Endothelial cell of umbilical vein (primary cell): ENCODE measurements around the gene RWDD2A. TPM values are rescaled to one million over a fixed set of nuclear protein-coding genes. Genes with fewer than 3 reads are reported as not detected.

ENCODE experiments used
- BruUV-seq: library from RNA; stranded (reverse); fragments of 400-500 nt; replicated peaks from 2 replicates; lab custom pipeline; 2021; lab: Mats Ljungman, UMichigan
- CTCF ChIA-PET: fragments of 300-600, 350-600 bp; sonication (Branson Sonifier 250); formaldehyde crosslinking; loops from one replicate; lab custom pipeline; 2021; ENCODE audit warnings: antibody characterized with exemption, inconsistent platforms; lab: Charles Lee
- POLR2A ChIA-PET: fragments of 300-600, 350-600 bp; sonication (Branson Sonifier 250); formaldehyde crosslinking; loops from one replicate; lab custom pipeline; 2021; ENCODE audit warnings: antibody characterized with exemption, inconsistent platforms; lab: Charles Lee
- DNase-seq: peaks from one replicate; pipeline ENCODE4 v3.0.0-alpha.2; 2011; ENCODE audit warnings: low read depth, low spot score
- FAIRE-seq: peaks from 2 replicates; lab custom pipeline; 2011; peaks lifted over from hg19 to GRCh38; lab: Jason Lieb, UNC
- H2AFZ ChIP-seq: 2 replicates; pipeline ENCODE4 v1.6.0; 2012; ENCODE audit warnings: low read depth, low read length, control low read depth, inconsistent platforms
- H3K27ac ChIP-seq: 2 replicates; pipeline ENCODE4 v1.5.1; 2011; ENCODE audit warnings: low read depth, mild to moderate bottlenecking, control low read depth, low read length, moderate library complexity; ENCODE audit not compliant: insufficient read depth
- H3K27me3 ChIP-seq, 2 experiments: 2 replicates each; pipeline versions ENCODE4 v1.6.0 to v1.6.1; 2011; ENCODE audit warnings: low read length in 2 of 2, mixed read lengths in 1 of 2; ENCODE audit not compliant: control insufficient read depth in 2 of 2, insufficient read depth in 2 of 2
- H3K36me3 ChIP-seq, 2 experiments: 2 replicates in 1 of 2; 3 replicates in 1 of 2; pipeline ENCODE4 v1.5.1; 2011; ENCODE audit warnings: low read length in 2 of 2, mild to moderate bottlenecking in 1 of 2, moderate library complexity in 1 of 2; ENCODE audit not compliant: control insufficient read depth in 2 of 2, insufficient read depth in 2 of 2; ENCODE audit errors: extremely low read depth in 1 of 2
- H3K4me1 ChIP-seq: 3 replicates; pipeline ENCODE4 v1.5.1; 2011; ENCODE audit warnings: mild to moderate bottlenecking, low read length; ENCODE audit not compliant: control insufficient read depth, insufficient read depth; ENCODE audit errors: extremely low read depth
- H3K4me2 ChIP-seq: 2 replicates; pipeline ENCODE4 v1.6.1; 2011; ENCODE audit warnings: low read length, control low read depth, mixed read lengths; ENCODE audit not compliant: insufficient read depth
- H3K4me3 ChIP-seq, 3 experiments: fragments of 200-600 bp in 1 of 3; sonication (generic), shearing (Covaris generic) in 1 of 3; replicated peaks in 1 of 3; 2 replicates each; pipeline ENCODE4 v1.5.1; 2011 to 2016; ENCODE audit warnings: control low read depth in 3 of 3, low read length in 3 of 3, mild to moderate bottlenecking in 2 of 3, inconsistent platforms in 1 of 3, low read depth in 1 of 3, moderate library complexity in 1 of 3; ENCODE audit not compliant: insufficient read depth in 1 of 3
- H3K79me2 ChIP-seq: 2 replicates; pipeline ENCODE4 v1.6.0; 2012; ENCODE audit warnings: low read length, inconsistent platforms; ENCODE audit not compliant: control insufficient read depth, insufficient read depth
- H3K9ac ChIP-seq: replicated peaks from 2 replicates; pipeline ENCODE3; 2011; ENCODE audit warnings: low read length, control low read depth; ENCODE audit not compliant: insufficient read depth; ENCODE audit errors: extremely low read depth
- H3K9me1 ChIP-seq: replicated peaks from 3 replicates; pipeline ENCODE4 v1.6.0; 2011; ENCODE audit warnings: mild to moderate bottlenecking, low read length; ENCODE audit not compliant: control insufficient read depth, insufficient read depth; ENCODE audit errors: extremely low read depth
- H3K9me3 ChIP-seq: replicated peaks from 2 replicates; pipeline ENCODE4 v1.5.1; 2012; ENCODE audit warnings: low read length, inconsistent platforms; ENCODE audit not compliant: control insufficient read depth, insufficient read depth
- H4K20me1 ChIP-seq: replicated peaks from 2 replicates; pipeline ENCODE3; 2011; ENCODE audit warnings: mild to moderate bottlenecking, low read length; ENCODE audit not compliant: control insufficient read depth, insufficient read depth; ENCODE audit errors: extremely low read depth
- CTCF ChIP-seq, 2 donors: IDR thresholded peaks; 1 replicate in 1 of 2; 2 replicates in 1 of 2; pipeline ENCODE4 v1.5.1; 2011; ENCODE audit warnings: low read length in 2 of 2, mild to moderate bottlenecking in 2 of 2, moderate library complexity in 2 of 2, control low read depth in 1 of 2, inconsistent platforms in 1 of 2, low read depth in 1 of 2; ENCODE audit not compliant: insufficient read depth in 1 of 2; ENCODE audit errors: extremely low read depth in 1 of 2
- EZH2 ChIP-seq: IDR thresholded peaks from 2 replicates; pipeline ENCODE4 v1.6.1; 2012; ENCODE audit warnings: borderline replicate concordance, low read depth, mild to moderate bottlenecking, moderate library complexity, low read length, inconsistent platforms; ENCODE audit not compliant: severe bottlenecking
- FOS ChIP-seq: IDR thresholded peaks from 2 replicates; pipeline ENCODE4 v1.6.1; 2011; ENCODE audit warnings: mild to moderate bottlenecking, low read length, moderate library complexity, borderline replicate concordance; ENCODE audit not compliant: insufficient read depth
- GATA2 ChIP-seq: IDR thresholded peaks from 2 replicates; pipeline ENCODE4 v1.7.0; 2011; ENCODE audit warnings: low read depth, mild to moderate bottlenecking, moderate library complexity, mixed read lengths, low read length; ENCODE audit not compliant: insufficient read length, insufficient read depth
- JUN ChIP-seq: IDR thresholded peaks from 2 replicates; pipeline ENCODE4 v1.6.1; 2011; ENCODE audit warnings: borderline replicate concordance, low read depth; ENCODE audit not compliant: insufficient read length, insufficient read depth
- MAX ChIP-seq: IDR thresholded peaks from 2 replicates; pipeline ENCODE4 v1.6.1; 2011; ENCODE audit not compliant: insufficient read depth, insufficient read length
- MYC ChIP-seq: IDR thresholded peaks from one replicate; pipeline ENCODE4 v1.6.1; 2011; ENCODE audit warnings: mild to moderate bottlenecking, low read depth, low read length
- POLR2A ChIP-seq: IDR thresholded peaks from 2 replicates; pipeline ENCODE4 v1.6.1; 2012; ENCODE audit warnings: low read depth, mild to moderate bottlenecking, control low read depth, low read length
- POLR2AphosphoS5 ChIP-seq: IDR thresholded peaks from 2 replicates; pipeline ENCODE4 v1.6.1; 2012; ENCODE audit warnings: low read depth, mild to moderate bottlenecking, control low read depth, low read length, moderate library complexity; ENCODE audit not compliant: insufficient read depth
- dilution Hi-C: fragments of 300-500 bp; cut with MboI; formaldehyde crosslinking; loops from one replicate; pipeline ENCODE4 v1.15.0; 2019; ENCODE audit warnings: low sequenced_read_pairs; ENCODE audit not compliant: extremely low pct_ligation_motif_present
- intact Hi-C: fragments of 100-400 bp; cut with micrococcal nuclease; formaldehyde crosslinking; loops from one replicate; pipeline ENCODE4 v1.10.0; 2022
- polyA plus RNA-seq, 4 experiments: library from polyadenylated mRNA; depleted of rRNA in 3 of 4; stranded (reverse) in 3 of 4; unstranded in 1 of 4; fragments of >200 nt; gene quantifications; 2 replicates each; pipeline versions ENCODE4 v1.2.1 to v1.2.3, GENCODE V29; 2011 to 2012; ENCODE audit warnings: missing spikeins in 1 of 4
- total RNA-seq: library from RNA; stranded (reverse); gene quantifications from 2 replicates; pipeline ENCODE4 v1.2.3, GENCODE V29; 2021

RWDD2A gene
- total and polyA plus RNA-seq, 2 donors (not counting 3 experiments of a cell fraction or from before 2014, with no cell fraction given), result 3.2 to 4.5 TPM

- H3K9ac ChIP-seq, result peak overlapping the region; percentile 12
- H3K27me3 ChIP-seq, result no peaks in the 10 kb centered on the region
- dilution Hi-C loops (no loop called here), intact Hi-C loops (loop anchor here (10.0 kb wide), 2 partner anchors 835 to 955 kb away; partner anchors contain the start of genes IBTK and TPBG)
- TSS peak; percentile 38 for BruUV-seq
- peak overlapping the region; percentile 88 for H3K27ac ChIP-seq
- no peak overlapping the region for H3K4me3 ChIP-seq
- H4K20me1 ChIP-seq, result no peaks in the 10 kb centered on the region
- peaks cover 28% of the 10 kb centered on the region for H3K4me1 ChIP-seq
- DNase-seq (peak; percentile 41), FAIRE-seq (peak; percentile 72)
- H2AFZ ChIP-seq, result no peak overlapping the region
- TF ChIP-seq MAX (no peak), POLR2AphosphoS5 (no peak), EZH2 (no peak), FOS (no peak), MYC (no peak), CTCF (IDR thresholded peaks at IDR 0.05; ENCODE audit: extremely low read depth in 1 of 2, insufficient read depth in 1 of 2, low read depth in 1 of 2, low read length in 2 of 2) (no peak), GATA2 (no peak), POLR2A (no peak), JUN (no peak)
- no peaks in the 10 kb centered on the region for H3K9me1 ChIP-seq
- ChIA-PET POLR2A (interaction anchor here (0.6 kb wide), 2 partner anchors 20 to 317 kb away, joined by 5 to 7 read pairs; no protein-coding TSS in a partner anchor), CTCF (interaction anchor here (1.4 to 8.7 kb wide), 3 partner anchors 12 to 133 kb away, joined by 4 to 83 read pairs (median 46); partner anchors contain the start of genes DOP1A and UBE3D)
- peaks cover 0 to 7% of the 10 kb centered on the region in 2 experiments for H3K36me3 ChIP-seq
- H3K4me2 ChIP-seq, result peak overlapping the region; percentile 49
- H3K9me3 ChIP-seq, result no peaks in the 10 kb centered on the region
- no peaks in the 10 kb centered on the region for H3K79me2 ChIP-seq
These were observed 6.2 kb downstream of the RWDD2A start for GRCh38 chr6:83199173-83199862.
